ENCODE results near the gene PMFBP1. TPM values are rescaled to one million over a fixed set of nuclear protein-coding genes. Genes with fewer than 3 reads are reported as not detected.
"Not testable (repeated sequence)": the region's sequence is repeated elsewhere in the genome, so short reads cannot be mapped to it uniquely, and the experiment has no call there.

The PMFBP1 gene
- polyA plus RNA-seq, 3 donors, result 3.5 to 6.6 (median 6.2) TPM

GRCh38 chr16:72108353-72109102 lies 63.4 kb downstream of the PMFBP1 start:
- no peak for DNase-seq

- DNase-seq, result no peak
These were observed 64.6 kb downstream of the PMFBP1 start for GRCh38 chr16:72107371-72107770.

- DNase-seq, result no peak
These were observed 66.0 kb downstream of the PMFBP1 start for GRCh38 chr16:72105978-72106377.

GRCh38 chr16:72104905-72105304 lies 67.0 kb downstream of the PMFBP1 start:
- DNase-seq, result no peak

- no peak for DNase-seq
These were observed 70.8 kb downstream of the PMFBP1 start for GRCh38 chr16:72101195-72101594.

- peak; percentile 33 for DNase-seq
These were observed 72.6 kb downstream of the PMFBP1 start for GRCh38 chr16:72099377-72099818.

- no peak for DNase-seq
These were observed 73.0 kb downstream of the PMFBP1 start for GRCh38 chr16:72098936-72099335.

- DNase-seq, result no peak
These were observed 77.7 kb downstream of the PMFBP1 start for GRCh38 chr16:72094266-72094610.

GRCh38 chr16:72093448-72094265 lies 78.3 kb downstream of the PMFBP1 start, which contains the start of the genes DHX38 and TXNL4B:
TSS of gene DHX38 (plus strand) at chr16:72093847. CDS start at chr16:72096158, 2,311 bp downstream.
TSS of gene TXNL4B (minus strand) at chr16:72093620. CDS start at chr16:72090749, 2,871 bp downstream.
- DNase-seq, result peak; percentile 99

GRCh38 chr16:72092832-72093447 lies 79.0 kb downstream of the PMFBP1 start:
- DNase-seq, result peak; percentile 20

- DNase-seq, result no peak
These were observed 80.7 kb downstream of the PMFBP1 start for GRCh38 chr16:72091217-72091616.

- DNase-seq, result no peak
These were observed 87.0 kb downstream of the PMFBP1 start for GRCh38 chr16:72085002-72085401.

- no peak for DNase-seq
These were observed 87.5 kb downstream of the PMFBP1 start for GRCh38 chr16:72084445-72084844.

- no peak for DNase-seq
These were observed 88.1 kb downstream of the PMFBP1 start for GRCh38 chr16:72083778-72084404.

GRCh38 chr16:72076991-72077706 lies 94.8 kb downstream of the PMFBP1 start:
- not testable (repeated sequence) for DNase-seq

GRCh38 chr16:72075067-72075466 lies 96.9 kb downstream of the PMFBP1 start:
- not testable (repeated sequence) for DNase-seq

GRCh38 chr16:72073560-72074230 lies 98.3 kb downstream of the PMFBP1 start:
- DNase-seq, result no peak

GRCh38 chr16:72072514-72073342 lies 99.2 kb downstream of the PMFBP1 start:
- no peak for DNase-seq

Measured in renal pelvis (tissue), 4 donors.